SK-N-SH treated with all-trans-retinoic acid at 6 μM for 48 hours (cell line): Measurements from ENCODE around the gene TMEM59L.

ENCODE experiments used
- ATAC-seq: fragments of 200-7000 bp; cut with Tn5 transposase; 3 replicates; pipeline ENCODE4 v1.9.1; 2020; ENCODE audit warnings: mild to moderate bottlenecking, moderate library complexity
- ARNTL ChIP-seq: fragments of 450-650 bp; formaldehyde crosslinking; IDR thresholded peaks from 2 replicates; pipeline ENCODE4 v1.5.0; 2020; ENCODE audit warnings: low read depth, mild to moderate bottlenecking, moderate library complexity, borderline replicate concordance
- BACH2 ChIP-seq: fragments of 250-450 bp; sonication (Bioruptor Pico); IDR thresholded peaks from 2 replicates; pipeline ENCODE4 v1.9.0; 2021; ENCODE audit warnings: mild to moderate bottlenecking, borderline replicate concordance
- CSDC2 ChIP-seq: fragments of 250-450 bp; sonication (Bioruptor Pico); IDR thresholded peaks from 2 replicates; pipeline ENCODE4 v1.5.0; 2020; ENCODE audit warnings: mild to moderate bottlenecking, moderate library complexity
- ESRRG ChIP-seq: fragments of 250-450 bp; sonication (Bioruptor Pico); IDR thresholded peaks from 2 replicates; pipeline ENCODE4 v1.6.1; 2021; ENCODE audit warnings: mild to moderate bottlenecking
- ISL1 ChIP-seq: fragments of 250-450 bp; sonication (Bioruptor Pico); IDR thresholded peaks from 2 replicates; pipeline ENCODE4 v2.1.2; 2022; ENCODE audit warnings: mild to moderate bottlenecking, moderate library complexity
- OSR1 ChIP-seq: fragments of 250-450 bp; sonication (Bioruptor Pico); IDR thresholded peaks from 2 replicates; pipeline ENCODE4 v1.8.0; 2022; ENCODE audit warnings: moderate library complexity, mild to moderate bottlenecking, inconsistent platforms
- PPARA ChIP-seq: fragments of 250-450 bp; sonication (Bioruptor Pico); IDR thresholded peaks from 2 replicates; pipeline ENCODE4 v1.5.0; 2020; ENCODE audit warnings: mild to moderate bottlenecking, borderline replicate concordance
- RARB ChIP-seq: fragments of 250-450 bp; sonication (Bioruptor Pico); IDR thresholded peaks from 2 replicates; pipeline ENCODE4 v1.8.0; 2021; ENCODE audit warnings: mild to moderate bottlenecking, moderate library complexity
- SNAI2 ChIP-seq: fragments of 250-450 bp; sonication (Bioruptor Pico); IDR thresholded peaks from 2 replicates; pipeline ENCODE4 v1.5.0; 2020; ENCODE audit warnings: mild to moderate bottlenecking, moderate library complexity
- ZC3H10 ChIP-seq: fragments of 250-450 bp; sonication (Bioruptor Pico); IDR thresholded peaks from 2 replicates; pipeline ENCODE4 v1.5.1; 2021; ENCODE audit warnings: mild to moderate bottlenecking, moderate library complexity
- ZFP3 ChIP-seq: fragments of 250-450 bp; sonication (Bioruptor Pico); IDR thresholded peaks from 2 replicates; pipeline ENCODE4 v1.5.0; 2020; ENCODE audit warnings: mild to moderate bottlenecking, moderate library complexity
- ZFP30 ChIP-seq: fragments of 450-650 bp; formaldehyde crosslinking; IDR thresholded peaks from 2 replicates; pipeline ENCODE4 v1.5.0; 2022; ENCODE audit warnings: mild to moderate bottlenecking, moderate library complexity
- ZNF565 ChIP-seq: fragments of 450-650 bp; formaldehyde crosslinking; conservative IDR thresholded peaks from 2 replicates; pipeline ENCODE4 v1.5.0; 2020; ENCODE audit warnings: low read depth, mild to moderate bottlenecking, moderate library complexity
- ZNF70 ChIP-seq: fragments of 450-650 bp; formaldehyde crosslinking; IDR thresholded peaks from 2 replicates; pipeline ENCODE4 v1.5.0; 2020; ENCODE audit warnings: mild to moderate bottlenecking, moderate library complexity
- TF ChIP-seq, protein P1 (sequence below): fragments of 250-450 bp; sonication (Bioruptor Pico); IDR thresholded peaks from 2 replicates; pipeline ENCODE4 v1.5.1; 2021; ENCODE audit warnings: mild to moderate bottlenecking, moderate library complexity
- TF ChIP-seq, protein P2 (sequence below): fragments of 250-450 bp; sonication (Bioruptor Pico); IDR thresholded peaks from 2 replicates; pipeline ENCODE4 v1.5.1; 2020; ENCODE audit warnings: low read depth, mild to moderate bottlenecking, moderate library complexity
- TF ChIP-seq, protein P3 (sequence below): fragments of 250-450 bp; sonication (Bioruptor Pico); IDR thresholded peaks from 2 replicates; pipeline ENCODE4 v1.8.0; 2021; ENCODE audit warnings: low read depth, mild to moderate bottlenecking, moderate library complexity, borderline replicate concordance
- TF ChIP-seq, protein P4 (sequence below): fragments of 250-450 bp; sonication (Bioruptor Pico); IDR thresholded peaks from 2 replicates; pipeline ENCODE4 v1.5.0; 2020; ENCODE audit warnings: mild to moderate bottlenecking, moderate library complexity

The TMEM59L gene

DNA sequence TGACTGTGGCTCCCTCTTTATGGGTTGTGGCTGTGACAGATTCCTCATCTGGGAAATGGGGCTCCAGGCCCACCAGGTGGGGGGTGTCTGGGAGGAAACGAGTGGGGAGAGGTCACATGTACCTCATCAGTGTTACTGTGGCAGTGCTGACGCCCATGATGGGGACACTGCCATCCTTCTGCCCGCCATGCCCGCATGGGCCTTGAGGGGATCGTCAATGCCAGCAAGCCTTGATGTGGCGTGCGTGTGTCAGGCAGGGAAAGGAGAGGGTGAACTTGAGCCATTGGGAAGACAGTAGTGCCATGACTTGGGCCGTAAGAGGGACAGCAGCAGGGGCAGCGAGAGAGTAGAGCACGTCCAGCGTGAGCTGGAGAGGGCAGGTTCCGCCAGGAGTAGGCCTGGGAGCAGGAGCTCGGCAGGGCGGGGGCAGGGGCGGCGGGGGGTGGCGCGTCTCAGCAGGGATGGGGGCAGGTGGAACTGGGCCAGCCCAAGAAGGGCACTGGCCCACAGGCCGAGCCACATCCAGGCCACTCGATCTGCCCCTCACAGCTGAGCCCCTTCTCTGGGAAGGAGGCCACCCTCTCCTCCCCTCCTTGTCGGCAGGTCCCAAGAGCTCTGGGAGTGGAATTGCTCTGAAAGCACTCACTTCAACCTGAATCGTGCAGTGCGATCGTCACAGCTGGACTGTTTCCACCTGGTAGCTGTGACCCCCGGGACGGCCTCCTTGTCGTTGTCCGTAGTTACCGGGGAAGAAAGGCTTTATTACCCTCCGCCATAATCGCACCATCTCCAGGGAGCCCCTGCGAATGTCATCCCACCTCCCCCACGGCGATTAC is 34.1 kb downstream of the TMEM59L start:
- TF ChIP-seq BACH2 (CRISPR knock-in tag) = no peak
- TF ChIP-seq ARNTL (CRISPR knock-in tag) = no peak
- no peak for TF ChIP-seq SNAI2
- no peak for TF ChIP-seq CSDC2
- no peak for TF ChIP-seq ZNF565
- TF ChIP-seq, protein P1, sequence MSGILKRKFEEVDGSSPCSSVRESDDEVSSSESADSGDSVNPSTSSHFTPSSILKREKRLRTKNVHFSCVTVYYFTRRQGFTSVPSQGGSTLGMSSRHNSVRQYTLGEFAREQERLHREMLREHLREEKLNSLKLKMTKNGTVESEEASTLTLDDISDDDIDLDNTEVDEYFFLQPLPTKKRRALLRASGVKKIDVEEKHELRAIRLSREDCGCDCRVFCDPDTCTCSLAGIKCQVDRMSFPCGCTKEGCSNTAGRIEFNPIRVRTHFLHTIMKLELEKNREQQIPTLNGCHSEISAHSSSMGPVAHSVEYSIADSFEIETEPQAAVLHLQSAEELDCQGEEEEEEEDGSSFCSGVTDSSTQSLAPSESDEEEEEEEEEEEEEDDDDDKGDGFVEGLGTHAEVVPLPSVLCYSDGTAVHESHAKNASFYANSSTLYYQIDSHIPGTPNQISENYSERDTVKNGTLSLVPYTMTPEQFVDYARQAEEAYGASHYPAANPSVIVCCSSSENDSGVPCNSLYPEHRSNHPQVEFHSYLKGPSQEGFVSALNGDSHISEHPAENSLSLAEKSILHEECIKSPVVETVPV = no peak
- TF ChIP-seq ESRRG = no peak
- TF ChIP-seq, protein P2, sequence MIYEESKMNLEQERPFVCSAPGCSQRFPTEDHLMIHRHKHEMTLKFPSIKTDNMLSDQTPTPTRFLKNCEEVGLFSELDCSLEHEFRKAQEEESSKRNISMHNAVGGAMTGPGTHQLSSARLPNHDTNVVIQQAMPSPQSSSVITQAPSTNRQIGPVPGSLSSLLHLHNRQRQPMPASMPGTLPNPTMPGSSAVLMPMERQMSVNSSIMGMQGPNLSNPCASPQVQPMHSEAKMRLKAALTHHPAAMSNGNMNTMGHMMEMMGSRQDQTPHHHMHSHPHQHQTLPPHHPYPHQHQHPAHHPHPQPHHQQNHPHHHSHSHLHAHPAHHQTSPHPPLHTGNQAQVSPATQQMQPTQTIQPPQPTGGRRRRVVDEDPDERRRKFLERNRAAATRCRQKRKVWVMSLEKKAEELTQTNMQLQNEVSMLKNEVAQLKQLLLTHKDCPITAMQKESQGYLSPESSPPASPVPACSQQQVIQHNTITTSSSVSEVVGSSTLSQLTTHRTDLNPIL = no peak
- TF ChIP-seq ISL1 (CRISPR knock-in tag) = no peak
- TF ChIP-seq, protein P3, sequence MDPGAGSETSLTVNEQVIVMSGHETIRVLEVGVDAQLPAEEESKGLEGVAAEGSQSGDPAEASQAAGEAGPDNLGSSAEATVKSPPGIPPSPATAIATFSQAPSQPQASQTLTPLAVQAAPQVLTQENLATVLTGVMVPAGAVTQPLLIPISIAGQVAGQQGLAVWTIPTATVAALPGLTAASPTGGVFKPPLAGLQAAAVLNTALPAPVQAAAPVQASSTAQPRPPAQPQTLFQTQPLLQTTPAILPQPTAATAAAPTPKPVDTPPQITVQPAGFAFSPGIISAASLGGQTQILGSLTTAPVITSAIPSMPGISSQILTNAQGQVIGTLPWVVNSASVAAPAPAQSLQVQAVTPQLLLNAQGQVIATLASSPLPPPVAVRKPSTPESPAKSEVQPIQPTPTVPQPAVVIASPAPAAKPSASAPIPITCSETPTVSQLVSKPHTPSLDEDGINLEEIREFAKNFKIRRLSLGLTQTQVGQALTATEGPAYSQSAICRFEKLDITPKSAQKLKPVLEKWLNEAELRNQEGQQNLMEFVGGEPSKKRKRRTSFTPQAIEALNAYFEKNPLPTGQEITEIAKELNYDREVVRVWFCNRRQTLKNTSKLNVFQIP (CRISPR knock-in tag) = no peak
- ATAC-seq = no peak

DNA sequence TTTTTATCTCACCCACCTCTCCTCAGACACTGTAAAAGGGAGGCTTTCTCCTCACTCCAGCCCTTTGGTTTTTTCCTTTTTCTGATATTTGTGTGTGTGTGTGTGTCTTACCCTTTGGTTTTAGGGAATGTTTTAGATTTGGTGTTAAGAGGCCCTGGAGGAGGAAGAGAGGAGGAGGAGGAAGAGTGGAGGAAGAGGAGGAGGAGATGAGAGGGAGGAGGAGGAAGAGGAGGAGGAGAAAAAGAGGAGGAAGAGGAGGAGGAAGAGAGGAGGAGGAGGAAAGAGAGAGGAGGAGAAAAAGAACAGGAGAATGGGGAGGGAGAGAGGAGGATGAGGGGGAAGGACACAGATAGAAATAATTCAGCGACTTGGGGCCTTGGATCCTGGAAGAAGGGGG is 34.7 kb downstream of the TMEM59L start:
- TF ChIP-seq ZC3H10 (CRISPR knock-in tag) (no peak), ESRRG (no peak), ZFP3 (CRISPR knock-in tag) (no peak), ZFP30 (CRISPR knock-in tag) (no peak), RARB (no peak), SNAI2 (no peak)
- ATAC-seq = no peak

DNA sequence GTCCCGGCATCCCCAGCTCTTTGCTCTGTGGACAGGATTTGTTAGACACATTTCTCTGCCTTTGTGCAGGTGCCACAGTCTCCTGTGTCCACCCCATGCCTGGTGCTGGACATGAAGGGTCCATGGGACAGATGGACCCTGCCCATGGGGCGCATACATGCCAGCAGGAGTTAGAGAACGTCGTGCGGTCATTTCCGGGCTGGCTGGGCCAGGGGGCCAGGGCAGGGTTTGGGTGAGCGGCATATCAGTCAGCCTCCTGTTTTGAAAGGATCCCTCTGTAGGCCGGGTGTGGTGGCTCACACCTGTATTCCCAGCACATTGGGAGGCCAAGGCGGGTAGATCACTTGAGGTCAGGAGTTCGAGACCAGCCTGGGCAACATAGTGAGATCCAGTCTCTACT is 35.1 kb downstream of the TMEM59L start:
- no peak for ATAC-seq
- TF ChIP-seq, protein P1 = no peak
- TF ChIP-seq OSR1 (no peak), CSDC2 (no peak), ZNF70 (CRISPR knock-in tag) (no peak), ISL1 (CRISPR knock-in tag) (no peak), ARNTL (CRISPR knock-in tag) (no peak), PPARA (CRISPR knock-in tag) (no peak)
- TF ChIP-seq, protein P2 = no peak
- TF ChIP-seq, protein P4, sequence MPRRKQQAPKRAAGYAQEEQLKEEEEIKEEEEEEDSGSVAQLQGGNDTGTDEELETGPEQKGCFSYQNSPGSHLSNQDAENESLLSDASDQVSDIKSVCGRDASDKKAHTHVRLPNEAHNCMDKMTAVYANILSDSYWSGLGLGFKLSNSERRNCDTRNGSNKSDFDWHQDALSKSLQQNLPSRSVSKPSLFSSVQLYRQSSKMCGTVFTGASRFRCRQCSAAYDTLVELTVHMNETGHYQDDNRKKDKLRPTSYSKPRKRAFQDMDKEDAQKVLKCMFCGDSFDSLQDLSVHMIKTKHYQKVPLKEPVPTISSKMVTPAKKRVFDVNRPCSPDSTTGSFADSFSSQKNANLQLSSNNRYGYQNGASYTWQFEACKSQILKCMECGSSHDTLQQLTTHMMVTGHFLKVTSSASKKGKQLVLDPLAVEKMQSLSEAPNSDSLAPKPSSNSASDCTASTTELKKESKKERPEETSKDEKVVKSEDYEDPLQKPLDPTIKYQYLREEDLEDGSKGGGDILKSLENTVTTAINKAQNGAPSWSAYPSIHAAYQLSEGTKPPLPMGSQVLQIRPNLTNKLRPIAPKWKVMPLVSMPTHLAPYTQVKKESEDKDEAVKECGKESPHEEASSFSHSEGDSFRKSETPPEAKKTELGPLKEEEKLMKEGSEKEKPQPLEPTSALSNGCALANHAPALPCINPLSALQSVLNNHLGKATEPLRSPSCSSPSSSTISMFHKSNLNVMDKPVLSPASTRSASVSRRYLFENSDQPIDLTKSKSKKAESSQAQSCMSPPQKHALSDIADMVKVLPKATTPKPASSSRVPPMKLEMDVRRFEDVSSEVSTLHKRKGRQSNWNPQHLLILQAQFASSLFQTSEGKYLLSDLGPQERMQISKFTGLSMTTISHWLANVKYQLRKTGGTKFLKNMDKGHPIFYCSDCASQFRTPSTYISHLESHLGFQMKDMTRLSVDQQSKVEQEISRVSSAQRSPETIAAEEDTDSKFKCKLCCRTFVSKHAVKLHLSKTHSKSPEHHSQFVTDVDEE (CRISPR knock-in tag) = no peak
- TF ChIP-seq, all 23 proteins: peak for 0

DNA sequence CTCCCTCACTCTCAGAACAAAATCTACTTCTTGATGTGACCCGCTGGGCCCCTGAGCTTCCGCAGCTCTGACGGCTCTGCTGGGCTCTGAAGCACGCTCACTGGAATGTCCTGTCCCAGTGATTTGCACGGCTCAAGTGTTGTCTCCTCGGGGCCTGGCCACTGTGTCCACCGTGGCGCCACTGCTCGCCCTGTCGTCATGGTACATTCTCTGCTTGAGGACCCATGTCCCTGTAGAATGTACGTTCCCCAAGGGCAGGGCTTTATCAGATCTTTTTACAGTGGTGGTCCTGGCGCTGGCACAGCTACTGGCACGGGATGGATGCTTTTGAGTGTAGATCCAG is 36.3 kb downstream of the TMEM59L start:
- no peak for ATAC-seq
- TF ChIP-seq PPARA (CRISPR knock-in tag) (no peak), RARB (no peak), ARNTL (CRISPR knock-in tag) (no peak), SNAI2 (no peak)
- TF ChIP-seq, protein P3 (CRISPR knock-in tag) = no peak
- TF ChIP-seq, protein P1 = no peak
